Measurements from ENCODE around the gene IGFBP1. TPM values are rescaled to one million over a fixed set of nuclear protein-coding genes. Genes with fewer than 3 reads are reported as not detected.

Gene IGFBP1
- total and polyA plus RNA-seq, 2 of the 13 experiments (the other 11 are each of a cell fraction or from before 2014, with no cell fraction given) = 5.4 to 885 TPM

DNA sequence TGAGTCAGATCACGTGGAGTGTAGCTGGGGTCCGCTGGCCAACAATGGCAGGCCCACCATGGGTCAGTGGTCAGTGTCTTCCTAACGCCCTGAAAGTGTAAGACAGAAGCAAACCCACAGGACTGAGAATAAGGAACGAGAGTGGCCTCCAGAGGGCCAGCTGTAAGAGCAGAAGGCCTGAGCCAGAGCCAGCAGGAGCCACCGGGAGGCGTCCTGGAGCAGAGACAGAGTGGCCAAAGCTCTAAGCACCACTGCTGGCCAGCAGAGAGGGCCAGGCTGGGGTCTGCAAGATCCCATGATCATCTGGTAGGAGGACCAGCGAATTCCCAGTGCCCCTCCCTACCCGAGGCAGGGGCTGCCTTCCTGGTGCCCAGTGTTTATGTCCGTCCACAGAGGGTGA is 24.6 kb upstream of the IGFBP1 start (continued):
- TF ChIP-seq, protein P1, sequence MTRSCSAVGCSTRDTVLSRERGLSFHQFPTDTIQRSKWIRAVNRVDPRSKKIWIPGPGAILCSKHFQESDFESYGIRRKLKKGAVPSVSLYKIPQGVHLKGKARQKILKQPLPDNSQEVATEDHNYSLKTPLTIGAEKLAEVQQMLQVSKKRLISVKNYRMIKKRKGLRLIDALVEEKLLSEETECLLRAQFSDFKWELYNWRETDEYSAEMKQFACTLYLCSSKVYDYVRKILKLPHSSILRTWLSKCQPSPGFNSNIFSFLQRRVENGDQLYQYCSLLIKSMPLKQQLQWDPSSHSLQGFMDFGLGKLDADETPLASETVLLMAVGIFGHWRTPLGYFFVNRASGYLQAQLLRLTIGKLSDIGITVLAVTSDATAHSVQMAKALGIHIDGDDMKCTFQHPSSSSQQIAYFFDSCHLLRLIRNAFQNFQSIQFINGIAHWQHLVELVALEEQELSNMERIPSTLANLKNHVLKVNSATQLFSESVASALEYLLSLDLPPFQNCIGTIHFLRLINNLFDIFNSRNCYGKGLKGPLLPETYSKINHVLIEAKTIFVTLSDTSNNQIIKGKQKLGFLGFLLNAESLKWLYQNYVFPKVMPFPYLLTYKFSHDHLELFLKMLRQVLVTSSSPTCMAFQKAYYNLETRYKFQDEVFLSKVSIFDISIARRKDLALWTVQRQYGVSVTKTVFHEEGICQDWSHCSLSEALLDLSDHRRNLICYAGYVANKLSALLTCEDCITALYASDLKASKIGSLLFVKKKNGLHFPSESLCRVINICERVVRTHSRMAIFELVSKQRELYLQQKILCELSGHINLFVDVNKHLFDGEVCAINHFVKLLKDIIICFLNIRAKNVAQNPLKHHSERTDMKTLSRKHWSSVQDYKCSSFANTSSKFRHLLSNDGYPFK (CRISPR knock-in tag; IDR thresholded peaks at IDR 0.05; ENCODE audit: borderline replicate concordance) = no peak
- 0 out of 2 replicates have a peak, but pooled peaks have one; percentile 21 for TF ChIP-seq SPEN (CRISPR knock-in tag; IDR thresholded peaks at IDR 0.05; ENCODE audit: low read depth)
- TF ChIP-seq RAD21 (CRISPR knock-in tag; IDR thresholded peaks at IDR 0.05) = 0 out of 2 replicates have a peak, but pooled peaks have one; percentile 37
- TF ChIP-seq, protein P2, sequence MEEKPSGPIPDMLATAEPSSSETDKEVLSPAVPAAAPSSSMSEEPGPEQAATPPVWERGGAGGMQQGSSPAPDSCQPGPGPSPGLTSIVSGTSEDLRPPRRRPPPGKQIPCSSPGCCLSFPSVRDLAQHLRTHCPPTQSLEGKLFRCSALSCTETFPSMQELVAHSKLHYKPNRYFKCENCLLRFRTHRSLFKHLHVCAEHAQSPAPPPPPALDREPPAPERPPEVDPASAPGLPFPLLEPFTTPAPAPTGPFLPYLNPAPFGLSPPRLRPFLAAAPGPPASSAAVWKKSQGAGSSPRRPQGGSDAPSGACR (CRISPR knock-in tag; IDR thresholded peaks at IDR 0.05) = no peak
- TF ChIP-seq ZBTB1 (CRISPR knock-in tag; IDR thresholded peaks at IDR 0.05; ENCODE audit: borderline replicate concordance) = no peak
- TF ChIP-seq STAG1 (CRISPR knock-in tag; IDR thresholded peaks at IDR 0.05) = peak; percentile 60
- peak; percentile 36; the same call in 1 of the 2 replicates for TF ChIP-seq KDM2A (CRISPR knock-in tag; IDR thresholded peaks at IDR 0.05; ENCODE audit: borderline replicate concordance, low read depth)
- 0 out of 2 replicates have a peak, but pooled peaks have one; percentile 17 for TF ChIP-seq ZNF567 (CRISPR knock-in tag; IDR thresholded peaks at IDR 0.05; ENCODE audit: borderline replicate concordance)
- TF ChIP-seq DNMT3B (CRISPR knock-in tag; conservative IDR thresholded peaks at IDR 0.05) = no peak
- 0 out of 2 replicates have a peak, but pooled peaks have one; percentile 19 for TF ChIP-seq HMG20A (CRISPR knock-in tag; IDR thresholded peaks at IDR 0.05; ENCODE audit: borderline replicate concordance)
- TF ChIP-seq POLR2AphosphoS2 (IDR thresholded peaks at IDR 0.05; ENCODE audit: low read depth, low read length) = no peak
- TF ChIP-seq ZNF878 (CRISPR knock-in tag; IDR thresholded peaks at IDR 0.05) = no peak
- no peak for TF ChIP-seq KAT8 (CRISPR knock-in tag; IDR thresholded peaks at IDR 0.05)
- TF ChIP-seq THAP11 (CRISPR knock-in tag; IDR thresholded peaks at IDR 0.05) = peak; percentile 31; the same call in 1 of the 2 replicates
- no peak for TF ChIP-seq ONECUT2 (CRISPR knock-in tag; IDR thresholded peaks at IDR 0.05)
- TF ChIP-seq CHD4 (IDR thresholded peaks at IDR 0.05; ENCODE audit: borderline replicate concordance, low read length) = no peak
- TF ChIP-seq, protein P3, sequence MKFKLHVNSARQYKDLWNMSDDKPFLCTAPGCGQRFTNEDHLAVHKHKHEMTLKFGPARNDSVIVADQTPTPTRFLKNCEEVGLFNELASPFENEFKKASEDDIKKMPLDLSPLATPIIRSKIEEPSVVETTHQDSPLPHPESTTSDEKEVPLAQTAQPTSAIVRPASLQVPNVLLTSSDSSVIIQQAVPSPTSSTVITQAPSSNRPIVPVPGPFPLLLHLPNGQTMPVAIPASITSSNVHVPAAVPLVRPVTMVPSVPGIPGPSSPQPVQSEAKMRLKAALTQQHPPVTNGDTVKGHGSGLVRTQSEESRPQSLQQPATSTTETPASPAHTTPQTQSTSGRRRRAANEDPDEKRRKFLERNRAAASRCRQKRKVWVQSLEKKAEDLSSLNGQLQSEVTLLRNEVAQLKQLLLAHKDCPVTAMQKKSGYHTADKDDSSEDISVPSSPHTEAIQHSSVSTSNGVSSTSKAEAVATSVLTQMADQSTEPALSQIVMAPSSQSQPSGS (CRISPR knock-in tag; IDR thresholded peaks at IDR 0.05) = no peak
- TF ChIP-seq RBFOX2 (IDR thresholded peaks at IDR 0.05; ENCODE audit: low read depth, low read length) = no peak
- TF ChIP-seq ZNF773 (CRISPR knock-in tag; IDR thresholded peaks at IDR 0.05; ENCODE audit: borderline replicate concordance) = no peak
- TF ChIP-seq, protein P4, sequence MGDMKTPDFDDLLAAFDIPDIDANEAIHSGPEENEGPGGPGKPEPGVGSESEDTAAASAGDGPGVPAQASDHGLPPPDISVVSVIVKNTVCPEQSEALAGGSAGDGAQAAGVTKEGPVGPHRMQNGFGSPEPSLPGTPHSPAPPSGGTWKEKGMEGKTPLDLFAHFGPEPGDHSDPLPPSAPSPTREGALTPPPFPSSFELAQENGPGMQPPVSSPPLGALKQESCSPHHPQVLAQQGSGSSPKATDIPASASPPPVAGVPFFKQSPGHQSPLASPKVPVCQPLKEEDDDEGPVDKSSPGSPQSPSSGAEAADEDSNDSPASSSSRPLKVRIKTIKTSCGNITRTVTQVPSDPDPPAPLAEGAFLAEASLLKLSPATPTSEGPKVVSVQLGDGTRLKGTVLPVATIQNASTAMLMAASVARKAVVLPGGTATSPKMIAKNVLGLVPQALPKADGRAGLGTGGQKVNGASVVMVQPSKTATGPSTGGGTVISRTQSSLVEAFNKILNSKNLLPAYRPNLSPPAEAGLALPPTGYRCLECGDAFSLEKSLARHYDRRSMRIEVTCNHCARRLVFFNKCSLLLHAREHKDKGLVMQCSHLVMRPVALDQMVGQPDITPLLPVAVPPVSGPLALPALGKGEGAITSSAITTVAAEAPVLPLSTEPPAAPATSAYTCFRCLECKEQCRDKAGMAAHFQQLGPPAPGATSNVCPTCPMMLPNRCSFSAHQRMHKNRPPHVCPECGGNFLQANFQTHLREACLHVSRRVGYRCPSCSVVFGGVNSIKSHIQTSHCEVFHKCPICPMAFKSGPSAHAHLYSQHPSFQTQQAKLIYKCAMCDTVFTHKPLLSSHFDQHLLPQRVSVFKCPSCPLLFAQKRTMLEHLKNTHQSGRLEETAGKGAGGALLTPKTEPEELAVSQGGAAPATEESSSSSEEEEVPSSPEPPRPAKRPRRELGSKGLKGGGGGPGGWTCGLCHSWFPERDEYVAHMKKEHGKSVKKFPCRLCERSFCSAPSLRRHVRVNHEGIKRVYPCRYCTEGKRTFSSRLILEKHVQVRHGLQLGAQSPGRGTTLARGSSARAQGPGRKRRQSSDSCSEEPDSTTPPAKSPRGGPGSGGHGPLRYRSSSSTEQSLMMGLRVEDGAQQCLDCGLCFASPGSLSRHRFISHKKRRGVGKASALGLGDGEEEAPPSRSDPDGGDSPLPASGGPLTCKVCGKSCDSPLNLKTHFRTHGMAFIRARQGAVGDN (CRISPR knock-in tag; IDR thresholded peaks at IDR 0.05) = peak; percentile 61; the same call in 1 of the 2 replicates
- TF ChIP-seq ISX (CRISPR knock-in tag; conservative IDR thresholded peaks at IDR 0.05) = no peak

Measured in HepG2 (cell line).